Activated naive CD4-positive, alpha-beta T cell treated with anti-CD3 and anti-CD28 coated beads for 36 hours (primary cell): ENCODE results near the gene LIMS2. TPM values are rescaled to one million over a fixed set of nuclear protein-coding genes. Genes with fewer than 3 reads are reported as not detected.

Experiments
- CTCF ChIA-PET: fragments of 350-600 bp; sonication (Branson Sonifier 250); formaldehyde crosslinking; loops from one replicate; lab custom pipeline; 2021; ENCODE audit warnings: antibody characterized with exemption; lab: Charles Lee
- DNase-seq: peaks from one replicate; pipeline ENCODE4 v3.0.0-alpha.2; 2020
- H3K27ac Mint-ChIP-seq: one replicate; pipeline ENCODE4 v1.8.0; 2021; ENCODE audit warnings: mild to moderate bottlenecking, mixed read lengths
- H3K27me3 Mint-ChIP-seq: one replicate; pipeline ENCODE4 v1.8.0; 2021; ENCODE audit warnings: low read depth, mixed read lengths
- H3K36me3 Mint-ChIP-seq: one replicate; pipeline ENCODE4 v1.8.0; 2021; ENCODE audit warnings: low read depth, mixed read lengths
- H3K4me1 Mint-ChIP-seq: one replicate; pipeline ENCODE4 v1.8.0; 2021; ENCODE audit warnings: low read depth, mixed read lengths
- H3K4me3 Mint-ChIP-seq: one replicate; pipeline ENCODE4 v1.8.0; 2021; ENCODE audit warnings: mild to moderate bottlenecking, moderate library complexity, mixed read lengths
- H3K9me3 Mint-ChIP-seq: one replicate; pipeline ENCODE4 v1.8.0; 2021; ENCODE audit warnings: mixed read lengths
- intact Hi-C: fragments of 100-400 bp; cut with micrococcal nuclease; formaldehyde crosslinking; loops from one replicate; pipeline ENCODE4 v1.15.1; 2023
- total RNA-seq, 2 experiments: library from RNA; stranded (reverse); gene quantifications; one replicate each; pipeline ENCODE4 v1.2.3, GENCODE V29; 2021

Gene LIMS2
- total RNA-seq, 2 experiments from 2014 or later = 14.6 to 15.5 TPM

DNA sequence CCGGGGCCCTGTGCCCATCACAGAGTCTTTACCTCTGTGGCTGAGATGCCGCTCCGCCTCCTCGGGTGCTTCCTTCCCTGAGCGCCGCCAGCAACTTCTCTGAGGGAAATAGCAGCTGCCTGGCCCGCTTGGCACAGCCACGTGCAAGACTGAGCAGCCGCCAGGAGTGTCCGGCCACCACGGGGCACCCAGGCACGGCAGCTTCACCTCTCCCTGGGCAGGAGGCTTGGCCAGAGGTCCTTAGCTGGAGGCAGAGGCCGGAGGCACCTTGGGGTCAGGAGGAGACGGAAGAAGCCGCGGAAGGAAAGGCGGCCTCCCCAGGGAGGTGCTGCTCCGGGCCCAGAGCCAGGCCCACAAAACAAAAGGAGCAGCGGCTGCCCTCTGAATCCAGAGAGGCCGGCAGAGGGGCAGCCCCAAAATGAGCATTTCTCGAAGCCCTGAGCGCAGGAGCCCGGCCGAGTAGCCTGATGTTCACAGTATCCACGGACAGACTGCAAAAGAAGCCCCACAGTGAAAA, 6.0 kb upstream of the LIMS2 start:
- intact Hi-C loops = no loop called here
- no peaks in the 10 kb centered on the region for H3K4me1 Mint-ChIP-seq
- H3K36me3 Mint-ChIP-seq = no peaks in the 10 kb centered on the region
- no peak for DNase-seq
- H3K27me3 Mint-ChIP-seq = peaks cover 9% of the 10 kb centered on the region
- H3K4me3 Mint-ChIP-seq = no peak overlapping the region
- H3K9me3 Mint-ChIP-seq = no peaks in the 10 kb centered on the region
- CTCF ChIA-PET = no interaction called here
- no peak overlapping the region for H3K27ac Mint-ChIP-seq

- no peaks in the 10 kb centered on the region for H3K36me3 Mint-ChIP-seq
- CTCF ChIA-PET = no interaction called here
- peaks cover 4% of the 10 kb centered on the region for H3K4me1 Mint-ChIP-seq
- no peak for DNase-seq
- H3K27me3 Mint-ChIP-seq = peaks cover 13% of the 10 kb centered on the region
- H3K9me3 Mint-ChIP-seq = no peaks in the 10 kb centered on the region
- no peak overlapping the region for H3K4me3 Mint-ChIP-seq
- H3K27ac Mint-ChIP-seq = no peak overlapping the region
- intact Hi-C loops = no loop called here
These were observed 5.5 kb upstream of the LIMS2 start for GRCh38 chr2:127680706-127681287.

DNA sequence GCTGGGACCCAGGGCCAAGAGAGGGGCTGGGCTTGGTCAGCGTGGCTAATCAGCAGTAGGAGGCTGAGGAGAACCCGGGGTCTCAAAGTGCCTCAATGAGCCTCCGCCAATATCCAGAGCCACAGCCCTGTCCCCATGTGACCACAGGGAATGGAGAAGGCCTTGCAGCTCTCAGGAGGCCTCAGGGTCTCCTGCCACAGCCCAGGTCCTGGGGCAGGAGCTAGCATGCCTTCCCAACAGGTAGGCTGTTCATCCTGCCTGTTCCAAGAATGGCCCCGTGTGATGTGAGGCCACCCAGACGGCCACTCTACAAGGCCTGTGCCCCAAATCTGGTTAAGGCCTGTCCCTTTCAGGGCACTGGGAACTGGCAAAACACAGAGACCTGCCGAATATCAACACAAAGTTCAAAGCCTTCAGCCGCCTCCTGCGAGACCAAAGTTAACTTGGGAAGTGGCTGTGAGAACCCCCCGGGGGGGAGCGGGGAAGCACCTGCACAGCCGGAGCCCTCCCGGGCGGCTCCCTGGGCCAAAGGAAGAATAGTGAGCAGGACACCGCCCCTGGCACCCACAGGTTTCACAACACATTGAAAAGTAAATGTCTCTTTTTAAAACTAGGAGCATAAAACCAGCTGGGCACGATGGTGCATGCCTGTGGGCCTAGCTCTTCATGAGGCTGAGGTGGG, 4.5 kb upstream of the LIMS2 start:
- DNase-seq = no peak
- Mint-ChIP-seq H3K27me3 (peaks cover 16% of the 10 kb centered on the region), H3K4me1 (peaks cover 6% of the 10 kb centered on the region), H3K9me3 (no peaks in the 10 kb centered on the region), H3K27ac (no peak overlapping the region), H3K4me3 (no peak overlapping the region), H3K36me3 (no peaks in the 10 kb centered on the region)
- intact Hi-C loops = no loop called here
- CTCF ChIA-PET = no interaction called here

- H3K27ac Mint-ChIP-seq = no peak overlapping the region
- H3K27me3 Mint-ChIP-seq = peaks cover 21% of the 10 kb centered on the region
- H3K9me3 Mint-ChIP-seq = no peaks in the 10 kb centered on the region
- intact Hi-C loops = no loop called here
- peaks cover 10% of the 10 kb centered on the region for H3K4me1 Mint-ChIP-seq
- no peaks in the 10 kb centered on the region for H3K36me3 Mint-ChIP-seq
- DNase-seq = no peak
- no peak overlapping the region for H3K4me3 Mint-ChIP-seq
- CTCF ChIA-PET = no interaction called here
These were observed 3.7 kb upstream of the LIMS2 start for GRCh38 chr2:127678991-127679390.

- CTCF ChIA-PET = no interaction called here
- Mint-ChIP-seq H3K4me1 (peaks cover 10% of the 10 kb centered on the region), H3K4me3 (no peak overlapping the region)
These were observed 3.2 kb upstream of the LIMS2 start for GRCh38 chr2:127678531-127678930.

GRCh38 chr2:127676906-127677305, 1.6 kb upstream of the LIMS2 start:
- no peaks in the 10 kb centered on the region for H3K9me3 Mint-ChIP-seq
- H3K27me3 Mint-ChIP-seq = peaks cover 39% of the 10 kb centered on the region
- no peaks in the 10 kb centered on the region for H3K36me3 Mint-ChIP-seq
- no peak overlapping the region for H3K27ac Mint-ChIP-seq
- CTCF ChIA-PET = interaction anchor here (1.1 to 2.6 kb wide), 2 partner anchors 36 to 86 kb away, joined by 3 to 11 read pairs; no protein-coding TSS in a partner anchor
- intact Hi-C loops = no loop called here
- H3K4me1 Mint-ChIP-seq = peaks cover 10% of the 10 kb centered on the region
- H3K4me3 Mint-ChIP-seq = no peak overlapping the region
- no peak for DNase-seq

More at GRCh38 chr2:127678531-127678930, 3.2 kb upstream of the LIMS2 start:
- H3K27me3 Mint-ChIP-seq = peaks cover 26% of the 10 kb centered on the region
- intact Hi-C loops = no loop called here
- DNase-seq = no peak
- H3K36me3 Mint-ChIP-seq = no peaks in the 10 kb centered on the region
- H3K9me3 Mint-ChIP-seq = no peaks in the 10 kb centered on the region
- no peak overlapping the region for H3K27ac Mint-ChIP-seq

GRCh38 chr2:127674241-127675209, 805 bp downstream of the LIMS2 start:
- DNase-seq = peak; percentile 30
- no peaks in the 10 kb centered on the region for H3K9me3 Mint-ChIP-seq
- H3K27me3 Mint-ChIP-seq = peaks cover 49% of the 10 kb centered on the region
- H3K4me3 Mint-ChIP-seq = peak overlapping the region; percentile 54
- intact Hi-C loops = no loop called here
- H3K4me1 Mint-ChIP-seq = peaks cover 10% of the 10 kb centered on the region
- H3K27ac Mint-ChIP-seq = no peak overlapping the region
- CTCF ChIA-PET = interaction anchor here (0.5 to 2.6 kb wide), 4 partner anchors 9 to 83 kb away, joined by 3 to 11 read pairs (median 3); no protein-coding TSS in a partner anchor
- H3K36me3 Mint-ChIP-seq = no peaks in the 10 kb centered on the region

GRCh38 chr2:127673291-127674069, 1.9 kb downstream of the LIMS2 start:
- intact Hi-C loops = no loop called here
- Mint-ChIP-seq H3K27me3 (peaks cover 52% of the 10 kb centered on the region), H3K36me3 (no peaks in the 10 kb centered on the region), H3K9me3 (no peaks in the 10 kb centered on the region), H3K27ac (no peak overlapping the region), H3K4me3 (peak overlapping the region; percentile 54), H3K4me1 (peaks cover 10% of the 10 kb centered on the region)
- no peak for DNase-seq
- CTCF ChIA-PET = interaction anchor here (0.6 to 1.4 kb wide), 2 partner anchors 8 to 19 kb away, joined by 3 read pairs; no protein-coding TSS in a partner anchor

- H3K4me1 Mint-ChIP-seq = peaks cover 10% of the 10 kb centered on the region
- DNase-seq = no peak
- intact Hi-C loops = no loop called here
- no peak overlapping the region for H3K27ac Mint-ChIP-seq
- no peaks in the 10 kb centered on the region for H3K9me3 Mint-ChIP-seq
- CTCF ChIA-PET = interaction anchor here (1.3 kb wide), 1 partner anchor 23 kb away, joined by 6 read pairs; no protein-coding TSS in a partner anchor
- H3K27me3 Mint-ChIP-seq = peaks cover 52% of the 10 kb centered on the region
- H3K4me3 Mint-ChIP-seq = no peak overlapping the region
- no peaks in the 10 kb centered on the region for H3K36me3 Mint-ChIP-seq
These were observed 2.7 kb downstream of the LIMS2 start for GRCh38 chr2:127672341-127673224.

- CTCF ChIA-PET = interaction anchor here (1.3 kb wide), 1 partner anchor 22 kb away, joined by 6 read pairs; no protein-coding TSS in a partner anchor
- Mint-ChIP-seq H3K27me3 (peaks cover 50% of the 10 kb centered on the region), H3K36me3 (no peaks in the 10 kb centered on the region), H3K4me3 (no peak overlapping the region), H3K4me1 (peaks cover 10% of the 10 kb centered on the region), H3K27ac (no peak overlapping the region), H3K9me3 (no peaks in the 10 kb centered on the region)
- intact Hi-C loops = no loop called here
- no peak for DNase-seq
These were observed 3.6 kb downstream of the LIMS2 start for GRCh38 chr2:127671557-127672302.
